H1 (cell line): ENCODE results near the gene A3GALT2. TPM values are rescaled to one million over a fixed set of nuclear protein-coding genes. Genes with fewer than 3 reads are reported as not detected.

Experiments
- CHD7 ChIP-seq: fragments of 300-600 bp; sonication (generic); IDR thresholded peaks from 2 replicates; pipeline ENCODE4 v1.7.1; 2012; ENCODE audit warnings: low read length, moderate library complexity, mild to moderate bottlenecking, inconsistent platforms; ENCODE audit not compliant: insufficient replicate concordance
- JUND ChIP-seq: IDR thresholded peaks from 2 replicates; pipeline ENCODE4 v1.6.1; 2011; ENCODE audit warnings: mild to moderate bottlenecking, improper control_type of control experiment, low read length
- polyA plus RNA-seq, 7 experiments: library from polyadenylated mRNA; depleted of rRNA in 3 of 7; stranded (reverse) in 5 of 7; unstranded in 2 of 7; fragments of >200 nt in 5 of 7; fragments of 200-250 nt in 2 of 7; gene quantifications; 1 replicate in 5 of 7; 2 replicates in 1 of 7; 4 replicates in 1 of 7; pipeline versions ENCODE4 v1.2.1 to v1.2.3, GENCODE V29; 2011 to 2013; ENCODE audit warnings: missing spikeins in 2 of 7, mixed read lengths in 2 of 7
- total RNA-seq: library from RNA; stranded (reverse); fragmentation: NEBNext Ultra II Directional; extraction: Animal tissue kit (Norgen Biotek cat#: 25700); gene quantifications from 2 replicates; pipeline ENCODE4 v1.2.1, GENCODE V29; 2021

The A3GALT2 gene
- total and polyA plus RNA-seq, 2 of the 8 experiments (the other 6 are each of a cell fraction or from before 2014, with no cell fraction given), result not detected

- TF ChIP-seq CHD7 (no peak), JUND (no peak)
These were observed 8.5 kb downstream of the A3GALT2 start (continued) for GRCh38 chr1:33312413-33312749.
